HepG2 (cell line): ENCODE data around the gene NEK5.

Source experiments
- CHD2 ChIP-seq: IDR thresholded peaks from 2 replicates; pipeline ENCODE4 v1.6.1; 2011; ENCODE audit warnings: low read depth, low read length, improper control_type of control experiment
- CTCF ChIP-seq: sonication (generic); formaldehyde crosslinking; IDR thresholded peaks from 2 replicates; pipeline ENCODE4 v1.5.0; 2020; ENCODE audit warnings: mild to moderate bottlenecking, missing genetic modification reagents, moderate library complexity
- POLR2AphosphoS5 ChIP-seq: IDR thresholded peaks from 2 replicates; pipeline ENCODE4 v1.6.1; 2012; ENCODE audit warnings: low read depth, low read length
- REST ChIP-seq, 2 experiments: IDR thresholded peaks; 2 replicates each; pipeline ENCODE4 v1.6.1; 2011 to 2012; ENCODE audit warnings: low read length in 2 of 2, borderline replicate concordance in 1 of 2, low read depth in 1 of 2, mild to moderate bottlenecking in 1 of 2, moderate library complexity in 1 of 2
- SNAPC4 ChIP-seq: sonication (generic); formaldehyde crosslinking; IDR thresholded peaks from 2 replicates; pipeline ENCODE4 v1.4.0; 2020; ENCODE audit warnings: mild to moderate bottlenecking, missing genetic modification reagents

- TF ChIP-seq REST (IDR thresholded peaks at IDR 0.05; ENCODE audit: borderline replicate concordance in 1 of 2, low read depth in 1 of 2, low read length in 2 of 2) = peak in 1 of 2 experiments; percentile 80; a peak in 1 of 4 replicates
- peak; percentile 89 for TF ChIP-seq POLR2AphosphoS5
- TF ChIP-seq SNAPC4 (CRISPR knock-in tag) = no peak
- peak; percentile 78; the same call in 1 of the 2 replicates for TF ChIP-seq CHD2
- TF ChIP-seq CTCF (CRISPR knock-in tag) = peak; percentile 36; the same call in 1 of the 2 replicates
These were observed 117.0 kb downstream of the NEK5 start, which contains the start of gene ALG11 for GRCh38 chr13:52011632-52012511.
